Heart left ventricle (tissue), 16 donors: ENCODE results near the gene DUSP16. TPM values are rescaled to one million over a fixed set of nuclear protein-coding genes. Genes with fewer than 3 reads are reported as not detected.
"Not testable (repeated sequence)": the region's sequence is repeated elsewhere in the genome, so short reads cannot be mapped to it uniquely, and the experiment has no call there.

ENCODE experiments used
- ATAC-seq, 4 donors: fragments of 200-7000 bp; cut with Tn5 transposase; one replicate each; pipeline ENCODE4 v1.9.1; 2020 to 2022; ENCODE audit warnings: moderate library complexity in 4 of 4, mild to moderate bottlenecking in 3 of 4, moderate number of reproducible peaks in 1 of 4
- DNase-seq, 5 donors: peaks; one replicate each; pipeline ENCODE4 v3.0.0-alpha.2; 2020
- H3K27ac ChIP-seq, 12 donors: fragments of 200-600 bp; sonication (generic) in 4 of 12; one replicate each; pipeline versions ENCODE4 v1.5.0 to v1.8.0; 2016 to 2022; ENCODE audit warnings: mild to moderate bottlenecking in 2 of 12
- H3K27me3 ChIP-seq, 9 donors: fragments of 200-600 bp; sonication (generic) in 2 of 9; one replicate each; pipeline versions ENCODE4 v1.5.1 to v1.8.0; 2016 to 2022; ENCODE audit warnings: mild to moderate bottlenecking in 3 of 9
- H3K36me3 ChIP-seq, 9 donors: fragments of 200-600 bp; sonication (generic) in 2 of 9; one replicate each; pipeline versions ENCODE4 v1.5.0 to v1.8.0; 2018 to 2022; ENCODE audit warnings: mild to moderate bottlenecking in 2 of 9
- H3K4me1 ChIP-seq, 12 donors: fragments of 200-600 bp; sonication (generic) in 4 of 12; one replicate each; pipeline versions ENCODE4 v1.5.0 to v1.8.0; 2016 to 2022; ENCODE audit warnings: mild to moderate bottlenecking in 3 of 12
- H3K4me3 ChIP-seq, 12 donors: fragments of 200-600 bp; sonication (generic) in 4 of 12; one replicate each; pipeline versions ENCODE4 v1.5.0 to v1.8.0; 2017 to 2022; ENCODE audit warnings: mild to moderate bottlenecking in 9 of 12, moderate library complexity in 4 of 12
- H3K9me3 ChIP-seq, 12 donors: fragments of 200-600 bp; sonication (generic) in 4 of 12; one replicate each; pipeline versions ENCODE4 v1.5.0 to v1.8.0; 2016 to 2022; ENCODE audit warnings: mild to moderate bottlenecking in 1 of 12
- CTCF ChIP-seq, 12 donors: fragments of 200-600 bp; sonication (generic) in 4 of 12; IDR thresholded peaks; one replicate each; pipeline versions ENCODE4 v1.5.0 to v1.8.0; 2018 to 2022; ENCODE audit warnings: antibody characterized with exemption in 12 of 12, mild to moderate bottlenecking in 5 of 12
- POLR2A ChIP-seq, 2 donors: fragments of 450-650 bp; IDR thresholded peaks; one replicate each; pipeline ENCODE4 v1.6.1; 2017; ENCODE audit warnings: antibody characterized with exemption in 2 of 2, mild to moderate bottlenecking in 2 of 2, moderate library complexity in 2 of 2
- WGBS, 4 donors: extraction: QIAGEN DNeasy Blood & Tissue Kit in 2 of 4; methylation state at CpG; one replicate each; pipeline versions ENCODE4 v1.1.5 to v1.1.7; 2013 to 2018; 5-methylcytosine and 5-hydroxymethylcytosine counted together
- intact Hi-C, 10 donors: fragments of 100-400 bp; cut with DNase I; formaldehyde crosslinking; loops; one replicate each; pipeline versions ENCODE4 v1.11.1 to v1.14.2; 2022
- polyA plus RNA-seq, 2 donors: library from polyadenylated mRNA; stranded (reverse); fragments of 200-250 nt; gene quantifications; one replicate each; pipeline ENCODE4 v1.2.3, GENCODE V29; 2013
- total RNA-seq, 9 donors: library from RNA; depleted of rRNA in 2 of 9; stranded (reverse); fragments of >200 nt in 2 of 9; fragmentation: NEBNext Ultra II Directional in 3 of 9; extraction: Animal tissue kit (Norgen Biotek cat#: 25700) in 3 of 9; gene quantifications; one replicate each; pipeline versions ENCODE4 v1.1.0 to v1.2.4, GENCODE V29; 2016 to 2023
- donor health status: ischemic (EF 13 %, LVEDD 7.1; RV severe dilation, severe dysfunction).
- donor health status: healthy with polysubstance abuse.
- donor health status: DM: no; HTN: yes; CAD: no.
- donor health status: DM: no; HTN: no; CAD: no.
- donor health status: ischemic (EF 25% LVEDD 6.9; RV normal size, moderate dysfunction).
- donor health status: ischemic (EF 25% LVEDD 5.7; RV mildly dilated, moderate dysfunction).
- donor health status: healthy.
- donor health status: DM: yes; HTN: yes; CAD: no.
- donor health status: ischemic (EF 35%, LVEDD 5.7; RV mildly dilated, moderate dysfunction).
- donor health status: nonischemic (EF 11% LVEDD 7.7; RV severe dilation, severe dysfunction).
- donor health status: DM: yes; HTN: yes; CAD: no.
- donor health status: PGD.
- donor health status: ischemic (EF 29% LVEDD 5.4; RV normal size, mild dysfunction).
- donor health status: nonischemic (EF 23%, LVEDD 6.1; RV moderate dilation, normal function).

DUSP16 gene
- total and polyA plus RNA-seq, 11 donors: 2.5 to 24.7 (median 15.1) TPM

- WGBS, 4 donors: 75 to 85% (median 83%) methylated on average over 2 of the region's 2 CpGs
Observed at GRCh38 chr12:12585115-12585863, 22.6 kb upstream of the DUSP16 start.

GRCh38 chr12:12583510-12584178 is 21.0 kb upstream of the DUSP16 start:
- no peak for DNase-seq
- 81 to 86% (median 84%) methylated on average over 5 of the region's 5 CpGs for WGBS, 4 donors
- Histone ChIP-seq H3K4me1 (peaks cover 0 to 8% (median 0%) of the 10 kb centered on the region in 12 donors), H3K27me3 (no peaks in the 10 kb centered on the region), H3K4me3 (no peak overlapping the region), H3K27ac (no peak overlapping the region), H3K9me3 (no peaks in the 10 kb centered on the region), H3K36me3 (no peaks in the 10 kb centered on the region)
- no peak for ATAC-seq
- TF ChIP-seq POLR2A (IDR thresholded peaks at IDR 0.05) (no peak), CTCF (IDR thresholded peaks at IDR 0.05) (no peak)
- intact Hi-C loops: no loop called here

More at GRCh38 chr12:12585115-12585863, 22.6 kb upstream of the DUSP16 start:
- Histone ChIP-seq H3K27ac (no peak overlapping the region), H3K36me3 (no peaks in the 10 kb centered on the region), H3K27me3 (no peaks in the 10 kb centered on the region), H3K4me3 (no peak overlapping the region), H3K4me1 (peaks cover 0 to 8% (median 0%) of the 10 kb centered on the region in 12 donors), H3K9me3 (no peaks in the 10 kb centered on the region)
- TF ChIP-seq CTCF (IDR thresholded peaks at IDR 0.05) (no peak), POLR2A (IDR thresholded peaks at IDR 0.05) (no peak)
- intact Hi-C loops: no loop called here
- ATAC-seq (no peak), DNase-seq (no peak)

GRCh38 chr12:12582895-12583303 is 20.2 kb upstream of the DUSP16 start:
- Histone ChIP-seq H3K27ac (no peak overlapping the region), H3K9me3 (no peaks in the 10 kb centered on the region), H3K4me3 (no peak overlapping the region), H3K36me3 (no peaks in the 10 kb centered on the region), H3K4me1 (peaks cover 0 to 8% (median 0%) of the 10 kb centered on the region in 12 donors), H3K27me3 (no peaks in the 10 kb centered on the region)
- intact Hi-C loops: no loop called here
- ATAC-seq: no peak
- WGBS, 4 donors: 74 to 85% (median 84%) methylated on average over 6 of the region's 6 CpGs
- TF ChIP-seq CTCF (IDR thresholded peaks at IDR 0.05) (no peak), POLR2A (IDR thresholded peaks at IDR 0.05) (no peak)
- DNase-seq: no peak

GRCh38 chr12:12582193-12582881 is 19.7 kb upstream of the DUSP16 start:
- no peak for ATAC-seq
- TF ChIP-seq POLR2A (IDR thresholded peaks at IDR 0.05) (no peak), CTCF (IDR thresholded peaks at IDR 0.05) (no peak)
- DNase-seq: no peak
- Histone ChIP-seq H3K36me3 (no peaks in the 10 kb centered on the region), H3K27me3 (no peaks in the 10 kb centered on the region), H3K4me1 (peaks cover 0 to 8% (median 0%) of the 10 kb centered on the region in 12 donors), H3K4me3 (no peak overlapping the region), H3K9me3 (no peaks in the 10 kb centered on the region), H3K27ac (no peak overlapping the region)
- WGBS, 4 donors: 74 to 89% (median 83%) methylated on average over 4 of the region's 4 CpGs
- intact Hi-C loops: no loop called here

GRCh38 chr12:12580716-12581115 is 18.1 kb upstream of the DUSP16 start:
- H3K9me3 ChIP-seq, intact Hi-C loops, H3K4me3 ChIP-seq, H3K27ac ChIP-seq, H3K27me3 ChIP-seq, H3K36me3 ChIP-seq, ATAC-seq, DNase-seq, H3K4me1 ChIP-seq: not testable (repeated sequence)
- WGBS, 4 donors: 76 to 94% (median 85%) methylated on average over 1 of the region's 1 CpG
